Cardiac septum (tissue), 1 donor: ENCODE results near the gene SV2C. TPM values are rescaled to one million over a fixed set of nuclear protein-coding genes. Genes with fewer than 3 reads are reported as not detected.
"Not testable (repeated sequence)": the region's sequence is repeated elsewhere in the genome, so short reads cannot be mapped to it uniquely, and the experiment has no call there.

Source experiments
- DNase-seq: peaks from one replicate; pipeline ENCODE4 v3.0.0-alpha.2; 2020; ENCODE audit warnings: low spot score
- intact Hi-C: fragments of 100-400 bp; cut with DNase I; formaldehyde crosslinking; loops from one replicate; pipeline ENCODE4 v1.14.0; 2022
- total RNA-seq: library from RNA; stranded (reverse); fragmentation: NEBNext Ultra II Directional; extraction: Animal tissue kit (Norgen Biotek cat#: 25700); gene quantifications from one replicate; pipeline ENCODE4 v1.2.1, GENCODE V29; 2021
- donor health status: DM: no; HTN: no; CAD: no.

The SV2C gene
- total RNA-seq, 1 donor from 2014 or later, result 0.67 TPM

DNA sequence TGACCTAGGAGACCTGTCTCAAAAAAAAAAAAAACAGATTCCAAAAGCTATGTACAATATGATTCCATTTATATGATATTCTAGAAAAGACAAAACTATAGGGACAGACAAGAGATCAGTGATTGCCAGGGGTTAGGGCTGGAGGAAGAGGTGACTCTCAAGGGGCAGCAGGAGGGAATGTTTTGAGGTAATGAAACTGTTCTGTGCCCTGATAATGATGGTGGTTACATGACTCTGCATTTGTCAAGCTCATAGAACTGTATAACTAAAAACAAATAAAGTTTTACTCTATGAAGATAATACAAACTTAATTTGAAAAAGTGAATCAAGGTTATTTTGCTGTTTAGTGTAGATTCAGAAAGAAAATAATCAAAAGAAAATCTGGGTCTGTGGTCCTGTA is 194.6 kb downstream of the SV2C start:
- DNase-seq, result no peak
- intact Hi-C loops, result no loop called here

DNA sequence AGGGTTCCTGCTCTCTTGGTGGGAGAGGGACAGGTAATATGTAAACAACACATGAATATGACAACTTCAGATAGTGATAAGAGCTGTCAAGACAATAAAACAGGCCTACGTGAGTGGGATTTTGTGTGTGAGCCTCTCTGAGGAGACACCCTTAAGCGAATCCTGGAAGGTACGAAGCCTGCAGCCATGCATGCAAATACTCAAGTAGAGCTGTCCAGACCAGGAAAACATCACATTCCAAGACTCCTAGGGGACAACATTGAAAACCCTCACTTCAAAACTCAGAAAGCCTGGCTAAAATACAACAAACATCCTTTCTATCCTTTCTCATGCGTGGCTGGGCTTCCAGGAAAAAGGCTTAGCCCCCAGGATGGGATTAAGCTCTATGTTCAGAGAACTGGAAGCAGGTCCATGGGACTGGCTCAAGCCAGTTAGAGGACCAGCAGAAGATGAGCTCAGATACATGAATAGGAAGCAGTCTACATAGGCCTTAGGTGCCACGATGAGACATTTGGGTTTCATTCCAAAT is 195.1 kb downstream of the SV2C start:
- intact Hi-C loops, result no loop called here

GRCh38 chr5:76280494-76280893 is 197.3 kb downstream of the SV2C start:
- intact Hi-C loops, result no loop called here
- no peak for DNase-seq

More for the DNA sequence above, 195.1 kb downstream of the SV2C start:
- DNase-seq, result no peak

DNA sequence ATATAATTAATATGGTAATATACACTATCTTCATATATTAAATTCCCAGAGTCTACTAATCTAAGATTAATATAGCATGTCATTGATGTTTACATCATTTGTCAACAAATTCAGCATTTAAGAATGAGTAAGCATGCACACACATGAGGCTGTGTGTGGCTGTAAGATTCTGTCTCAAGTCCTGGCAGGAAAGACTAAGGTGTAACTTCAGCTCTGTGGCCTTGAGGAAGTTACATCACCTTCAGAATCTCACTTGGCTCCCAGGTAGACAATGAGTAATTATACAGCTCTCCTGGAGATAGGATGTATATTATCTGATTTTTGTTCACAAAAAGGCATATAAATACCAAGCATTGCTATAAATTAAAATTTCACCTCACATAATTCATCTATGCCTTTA is 200.5 kb downstream of the SV2C start:
- intact Hi-C loops, result no loop called here
- DNase-seq, result no peak

GRCh38 chr5:76289692-76290091 is 206.5 kb downstream of the SV2C start:
- DNase-seq, result no peak
- intact Hi-C loops, result no loop called here

DNA sequence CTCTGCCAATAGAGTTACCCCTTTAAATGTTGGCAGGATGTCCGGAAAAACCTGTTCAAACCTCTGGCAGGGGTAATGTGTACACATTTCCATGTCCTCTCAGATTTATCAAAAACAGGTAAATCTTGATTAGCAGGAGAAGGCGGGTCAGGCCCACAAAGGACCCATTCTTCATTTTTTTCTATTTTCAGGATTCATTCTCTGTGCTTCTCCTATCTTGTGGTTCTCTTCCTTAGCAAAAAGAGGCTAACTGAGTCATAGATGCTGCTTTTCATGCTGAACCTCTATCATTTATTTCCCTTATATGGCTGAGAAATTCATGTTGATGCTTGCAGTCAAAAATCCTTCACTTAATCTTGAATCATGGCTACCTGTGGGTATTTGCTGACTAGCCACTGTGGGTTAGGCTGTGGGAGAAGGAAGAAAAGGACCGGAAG is 207.2 kb downstream of the SV2C start:
- intact Hi-C loops, result no loop called here

GRCh38 chr5:76291305-76292077 is 208.3 kb downstream of the SV2C start:
- intact Hi-C loops, result no loop called here

More for the DNA sequence above, 207.2 kb downstream of the SV2C start:
- no peak for DNase-seq

DNA sequence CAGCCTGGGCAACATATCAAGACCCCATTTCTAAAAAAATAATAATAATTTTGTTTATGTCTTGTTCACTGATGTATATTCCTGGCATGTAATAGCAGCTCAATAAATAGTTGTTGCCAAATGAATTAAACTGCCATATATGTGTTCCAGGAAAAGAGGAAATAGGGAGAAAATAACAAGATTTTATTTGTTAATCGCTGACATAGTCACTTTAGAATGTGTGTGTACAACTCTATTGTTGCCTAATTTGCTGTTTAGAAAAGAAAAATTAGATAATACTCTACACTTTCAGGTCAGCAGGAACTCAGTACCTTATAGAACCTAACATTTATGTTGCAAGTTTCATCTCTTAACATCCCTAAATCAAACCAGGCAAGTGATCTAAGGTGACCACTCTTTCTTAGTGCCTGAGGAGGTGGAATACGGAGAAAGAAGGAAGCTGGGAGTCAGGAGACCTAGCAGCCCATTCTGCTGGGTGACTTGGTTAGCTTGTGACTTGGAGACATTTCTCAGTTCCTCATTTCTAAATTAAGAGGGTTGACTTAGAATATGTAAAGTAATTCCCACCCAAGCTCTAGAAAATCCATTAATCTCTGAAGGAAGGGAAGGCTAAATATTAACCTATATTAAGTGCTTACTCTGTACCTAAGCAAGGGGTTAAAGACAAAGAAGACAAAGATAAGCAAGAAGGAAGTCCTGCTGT is 209.6 kb downstream of the SV2C start:
- intact Hi-C loops, result no loop called here
- no peak for DNase-seq

More at GRCh38 chr5:76291305-76292077, 208.3 kb downstream of the SV2C start:
- no peak for DNase-seq

DNA sequence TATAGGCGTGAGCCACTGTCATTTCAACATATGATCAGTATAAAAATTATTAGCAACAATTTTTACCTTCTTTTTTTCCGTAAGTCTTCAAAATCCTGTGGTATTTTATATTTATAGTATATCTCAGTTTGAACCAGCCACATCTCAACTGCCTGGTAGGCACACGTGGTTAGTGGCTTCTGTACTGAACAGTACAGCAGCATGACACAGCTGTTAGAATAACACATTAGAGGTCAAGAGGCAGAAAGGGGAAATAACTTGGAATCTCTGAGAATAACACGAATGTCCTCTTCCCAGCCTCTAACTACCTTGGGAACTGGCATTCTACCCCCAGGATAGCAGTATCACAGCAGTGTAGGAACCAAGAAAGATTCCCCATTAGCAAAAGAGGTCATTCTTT is 211.4 kb downstream of the SV2C start:
- intact Hi-C loops, result no loop called here
- DNase-seq, result no peak

GRCh38 chr5:76298852-76299251 is 215.7 kb downstream of the SV2C start:
- intact Hi-C loops, result no loop called here
- no peak for DNase-seq

- no peak for DNase-seq
- intact Hi-C loops, result no loop called here
Observed at GRCh38 chr5:76299592-76299991, 216.4 kb downstream of the SV2C start.

DNA sequence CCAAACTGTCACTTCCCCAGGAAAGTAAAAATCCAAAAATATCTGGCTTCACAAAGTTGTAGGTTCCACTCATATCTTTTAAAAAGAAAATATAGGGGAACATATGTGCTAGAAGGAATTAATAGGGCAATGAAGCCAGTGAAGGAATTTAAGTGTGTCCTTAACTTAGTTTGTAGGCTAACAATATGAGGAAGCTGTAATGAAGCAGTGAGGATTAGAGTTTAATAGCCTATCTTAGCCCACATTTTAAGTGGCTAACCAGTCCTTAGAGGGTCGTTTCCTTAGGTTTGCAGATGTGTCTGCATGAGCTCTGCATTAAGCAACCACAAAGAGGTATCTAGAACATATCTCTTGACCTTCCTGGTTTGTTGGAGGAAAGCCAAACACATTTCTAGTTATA is 218.7 kb downstream of the SV2C start:
- DNase-seq, intact Hi-C loops: not testable (repeated sequence)

GRCh38 chr5:76302661-76303060 is 219.5 kb downstream of the SV2C start:
- DNase-seq, intact Hi-C loops: not testable (repeated sequence)

DNA sequence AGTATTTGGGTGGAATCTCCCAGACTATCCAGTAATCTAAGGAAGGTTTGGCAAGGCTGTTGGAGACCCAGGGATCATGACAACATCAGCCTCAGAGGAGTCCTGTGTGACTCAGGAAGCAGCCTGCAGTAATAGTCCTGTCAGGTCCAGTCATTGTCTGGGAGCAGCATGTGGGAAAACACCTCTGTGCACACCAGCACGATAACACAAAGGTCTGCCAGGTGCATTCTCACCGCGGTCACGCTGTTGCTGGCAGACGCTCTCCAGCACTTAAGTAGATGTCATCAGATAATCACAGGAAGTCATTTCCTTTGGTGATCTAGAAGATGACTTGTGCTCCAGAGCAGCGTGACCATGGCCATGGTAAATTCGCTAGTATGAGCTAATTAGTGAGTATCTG is 220.7 kb downstream of the SV2C start:
- no peak for DNase-seq
- intact Hi-C loops, result no loop called here

DNA sequence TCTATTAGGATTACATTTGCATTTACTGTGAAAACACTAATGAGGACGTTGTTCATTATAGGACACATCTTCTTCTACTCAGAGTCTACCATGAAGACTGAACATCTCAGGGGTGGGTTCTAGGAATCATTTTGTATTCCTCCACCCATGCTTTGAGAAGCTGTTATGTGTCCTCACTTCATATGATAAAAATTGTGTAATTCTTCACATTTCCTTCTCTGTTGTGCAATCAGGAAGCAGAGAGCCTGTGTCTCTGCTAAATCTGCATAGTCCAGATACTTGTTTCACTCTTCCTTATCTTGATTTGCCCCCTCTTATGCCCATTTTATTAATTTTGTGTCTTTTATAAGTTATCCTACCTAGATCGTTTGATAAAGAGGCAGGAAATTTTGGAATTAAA is 222.1 kb downstream of the SV2C start:
- intact Hi-C loops, result no loop called here
- DNase-seq, result no peak

GRCh38 chr5:76305775-76306174 is 222.6 kb downstream of the SV2C start:
- DNase-seq, result no peak
- intact Hi-C loops, result no loop called here

GRCh38 chr5:76310208-76310607 is 227.0 kb downstream of the SV2C start:
- intact Hi-C loops, result no loop called here

DNA sequence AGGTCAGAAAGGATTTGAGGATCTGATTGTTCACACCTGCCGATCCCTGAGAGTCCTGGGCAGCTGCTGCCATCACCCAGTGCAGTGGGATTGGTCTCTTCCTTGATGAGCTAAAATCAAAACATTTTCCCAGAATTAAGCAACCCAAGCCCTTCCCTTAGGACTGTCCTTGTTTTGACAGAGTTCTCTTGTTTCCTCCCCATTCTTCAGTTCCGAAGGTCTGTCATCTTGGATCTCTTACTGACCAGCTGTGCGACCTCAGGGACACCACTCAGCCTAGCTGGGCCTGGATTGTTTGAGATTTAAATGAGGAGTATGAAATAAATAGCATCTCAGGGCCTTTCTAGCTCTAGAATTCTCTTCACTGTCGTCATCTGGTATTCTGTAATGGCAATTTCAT is 229.6 kb downstream of the SV2C start:
- intact Hi-C loops, result no loop called here
- DNase-seq, result no peak

More at GRCh38 chr5:76310208-76310607, 227.0 kb downstream of the SV2C start:
- DNase-seq, result no peak

- DNase-seq, result no peak
- intact Hi-C loops, result no loop called here
Observed at GRCh38 chr5:76314643-76315042, 231.5 kb downstream of the SV2C start.

DNA sequence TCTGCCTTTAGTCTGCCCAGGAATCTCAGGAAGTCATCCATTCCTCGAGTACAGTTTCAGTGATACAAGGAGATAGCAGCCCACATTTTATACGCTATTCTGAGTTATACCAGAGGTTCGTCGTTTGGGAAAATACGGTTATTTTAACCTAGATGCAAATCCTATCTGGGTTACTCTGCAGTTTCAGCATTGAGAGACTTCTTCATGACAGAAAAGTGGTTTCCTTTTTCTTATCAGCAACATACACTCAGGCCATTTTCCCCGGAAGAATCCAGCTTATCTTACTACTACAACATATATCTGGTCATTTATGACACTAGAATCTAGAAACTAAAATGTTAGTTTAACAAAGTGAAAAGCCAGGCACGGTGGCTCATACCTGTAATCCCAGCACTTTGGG is 236.5 kb downstream of the SV2C start:
- no peak for DNase-seq
- intact Hi-C loops, result no loop called here

DNA sequence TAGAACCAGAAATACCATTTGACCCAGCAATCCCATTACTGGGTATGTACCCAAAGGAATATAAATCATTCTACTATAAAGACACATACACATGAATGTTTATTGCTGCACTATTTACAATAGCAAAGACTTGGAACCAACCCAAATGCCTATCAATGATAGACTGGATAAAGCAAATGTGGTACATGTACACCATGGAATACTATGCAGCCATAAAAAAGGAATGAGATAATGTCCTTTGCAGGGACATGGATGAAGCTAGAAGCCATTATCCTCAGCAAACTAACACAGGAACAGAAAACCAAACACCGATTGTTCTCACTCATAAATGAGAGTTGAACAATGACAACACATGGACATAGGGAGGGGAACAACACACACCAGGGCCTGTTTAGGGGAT is 240.3 kb downstream of the SV2C start:
- DNase-seq, intact Hi-C loops: not testable (repeated sequence)
